HUES6 (cell line): ENCODE measurements around the gene MB.

Experiments
- H3K27ac ChIP-seq: 2 replicates; pipeline ENCODE4 v1.7.0; 2013; ENCODE audit warnings: low read depth, mild to moderate bottlenecking, low read length, inconsistent platforms
- H3K27me3 ChIP-seq: 2 replicates; pipeline ENCODE4 v1.6.1; 2013; ENCODE audit warnings: low read length; ENCODE audit not compliant: control insufficient read depth, insufficient read depth
- H3K36me3 ChIP-seq: 2 replicates; pipeline ENCODE4 v1.6.1; 2013; ENCODE audit warnings: low read length; ENCODE audit not compliant: control insufficient read depth, insufficient read depth
- H3K4me1 ChIP-seq: 2 replicates; pipeline ENCODE4 v1.6.1; 2013; ENCODE audit warnings: low read length; ENCODE audit not compliant: control insufficient read depth, insufficient read depth
- H3K4me3 ChIP-seq: 2 replicates; pipeline ENCODE4 v1.5.1; 2013; ENCODE audit warnings: low read depth, low read length
- H3K9ac ChIP-seq: one replicate; pipeline ENCODE4 v1.6.1; 2013; ENCODE audit warnings: mild to moderate bottlenecking, low read length
- H3K9me3 ChIP-seq: 2 replicates; pipeline ENCODE4 v1.6.1; 2013; ENCODE audit warnings: low read depth, low read length; ENCODE audit not compliant: control insufficient read depth, insufficient read depth

The MB gene

GRCh38 chr22:35559354-35560005, 57.6 kb downstream of the MB start:
- H3K4me1 ChIP-seq, result peaks cover 25% of the 10 kb centered on the region
- no peaks in the 10 kb centered on the region for H3K36me3 ChIP-seq
- no peak overlapping the region for H3K4me3 ChIP-seq
- H3K27me3 ChIP-seq, result no peaks in the 10 kb centered on the region
- no peak overlapping the region for H3K9ac ChIP-seq
- H3K9me3 ChIP-seq, result no peaks in the 10 kb centered on the region; the same call in 1 of the 2 replicates
- H3K27ac ChIP-seq, result no peak overlapping the region

GRCh38 chr22:35558719-35559118, 58.4 kb downstream of the MB start:
- no peaks in the 10 kb centered on the region; the same call in 1 of the 2 replicates for H3K9me3 ChIP-seq
- no peak overlapping the region for H3K27ac ChIP-seq
- no peak overlapping the region for H3K9ac ChIP-seq
- H3K4me3 ChIP-seq, result no peak overlapping the region
- no peaks in the 10 kb centered on the region for H3K36me3 ChIP-seq
- H3K4me1 ChIP-seq, result peaks cover 25% of the 10 kb centered on the region
- H3K27me3 ChIP-seq, result no peaks in the 10 kb centered on the region

GRCh38 chr22:35558031-35558430, 59.1 kb downstream of the MB start:
- no peak overlapping the region for H3K4me3 ChIP-seq
- peaks cover 19% of the 10 kb centered on the region for H3K4me1 ChIP-seq
- H3K27ac ChIP-seq, result no peak overlapping the region
- H3K27me3 ChIP-seq, result no peaks in the 10 kb centered on the region
- no peak overlapping the region for H3K9ac ChIP-seq
- H3K9me3 ChIP-seq, result no peaks in the 10 kb centered on the region; the same call in 1 of the 2 replicates
- no peaks in the 10 kb centered on the region for H3K36me3 ChIP-seq
